ENCODE measurements around the gene VAMP7. TPM values are rescaled to one million over a fixed set of nuclear protein-coding genes. Genes with fewer than 3 reads are reported as not detected.
A peak's percentile ranks its signal among the peaks of the same experiment; 100 is the strongest.

The VAMP7 gene
- total RNA-seq, 2 donors from 2014 or later, result 26.5 to 38.7 TPM

DNA sequence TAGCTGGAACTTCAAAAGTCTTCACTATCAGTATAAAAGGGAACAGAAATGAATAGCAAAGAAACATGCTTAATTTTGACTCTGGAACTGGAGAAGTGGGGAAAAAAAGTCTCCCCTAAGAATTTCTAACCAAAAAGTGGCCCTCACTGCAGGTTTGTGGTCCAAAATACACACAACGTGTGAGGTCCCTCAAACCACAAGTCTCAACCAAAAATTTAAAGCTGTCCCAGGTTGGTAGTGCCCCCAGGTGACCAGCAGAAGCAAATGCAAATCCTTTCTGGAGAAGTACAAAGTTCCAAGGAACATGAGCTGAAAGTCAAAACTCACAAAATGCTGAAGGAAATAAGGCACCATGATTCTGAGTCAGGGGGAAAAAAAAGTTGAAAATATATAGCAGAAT is 23.6 kb upstream of the VAMP7 start:
- TF ChIP-seq, protein P1, sequence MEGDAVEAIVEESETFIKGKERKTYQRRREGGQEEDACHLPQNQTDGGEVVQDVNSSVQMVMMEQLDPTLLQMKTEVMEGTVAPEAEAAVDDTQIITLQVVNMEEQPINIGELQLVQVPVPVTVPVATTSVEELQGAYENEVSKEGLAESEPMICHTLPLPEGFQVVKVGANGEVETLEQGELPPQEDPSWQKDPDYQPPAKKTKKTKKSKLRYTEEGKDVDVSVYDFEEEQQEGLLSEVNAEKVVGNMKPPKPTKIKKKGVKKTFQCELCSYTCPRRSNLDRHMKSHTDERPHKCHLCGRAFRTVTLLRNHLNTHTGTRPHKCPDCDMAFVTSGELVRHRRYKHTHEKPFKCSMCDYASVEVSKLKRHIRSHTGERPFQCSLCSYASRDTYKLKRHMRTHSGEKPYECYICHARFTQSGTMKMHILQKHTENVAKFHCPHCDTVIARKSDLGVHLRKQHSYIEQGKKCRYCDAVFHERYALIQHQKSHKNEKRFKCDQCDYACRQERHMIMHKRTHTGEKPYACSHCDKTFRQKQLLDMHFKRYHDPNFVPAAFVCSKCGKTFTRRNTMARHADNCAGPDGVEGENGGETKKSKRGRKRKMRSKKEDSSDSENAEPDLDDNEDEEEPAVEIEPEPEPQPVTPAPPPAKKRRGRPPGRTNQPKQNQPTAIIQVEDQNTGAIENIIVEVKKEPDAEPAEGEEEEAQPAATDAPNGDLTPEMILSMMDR (conservative IDR thresholded peaks at IDR 0.05), result peak; percentile 61
- Histone ChIP-seq H3K27ac (ENCODE audit: low read depth, low read length) (no peak overlapping the region), H3K27me3 (ENCODE audit: control insufficient read depth, insufficient read depth, low read length, poor library complexity, severe bottlenecking) (no peaks in the 10 kb centered on the region), H3K4me3 (ENCODE audit: low read length) (no peak overlapping the region), H3K9me3 (ENCODE audit: control insufficient read depth, low read length) (peaks cover 14% of the 10 kb centered on the region), H3K36me3 (ENCODE audit: control insufficient read depth, insufficient read depth, low read length) (no peaks in the 10 kb centered on the region), H3K4me1 (ENCODE audit: control insufficient read depth, insufficient read depth, low read length) (no peaks in the 10 kb centered on the region), H3K9ac (ENCODE audit: extremely low read depth, low read length, poor library complexity, severe bottlenecking) (no peak overlapping the region)
- Mint-ChIP-seq H3K4me1 (no peaks in the 10 kb centered on the region), H3K36me3 (ENCODE audit: low read depth) (no peaks in the 10 kb centered on the region), H3K27me3 (ENCODE audit: insufficient read depth) (peaks cover 5% of the 10 kb centered on the region), H3K27ac (no peak overlapping the region), H3K9me3 (peaks cover 33% of the 10 kb centered on the region), H3K4me3 (no peak overlapping the region)
- 16 to 20% methylated on average over 1 of the region's 1 CpG for WGBS, 2 experiments (ENCODE audit: insufficient coverage in 1 of 2, insufficient read length in 1 of 2)
- peak; percentile 51 for DNase-seq

DNA sequence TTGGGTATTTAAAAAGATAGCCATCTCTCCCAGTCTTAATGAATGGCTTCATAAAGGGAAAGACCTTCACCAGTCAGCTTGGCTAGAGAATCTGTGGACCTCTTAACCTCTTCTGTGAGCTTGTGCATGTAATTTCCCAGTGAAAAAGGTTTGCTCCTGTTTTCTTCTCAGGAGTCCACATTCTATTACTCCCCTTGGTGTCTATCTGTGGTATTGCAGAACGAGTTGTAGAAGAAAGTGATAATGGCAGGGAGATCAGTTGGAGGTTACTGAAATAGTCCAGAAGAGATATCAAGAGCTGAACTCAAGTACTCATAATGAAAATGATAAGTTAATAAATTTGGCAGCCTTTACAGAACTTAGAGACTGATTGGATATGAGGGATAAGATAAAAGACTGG is 16.5 kb upstream of the VAMP7 start:
- 0 to 13% methylated on average over 1 of the region's 1 CpG for WGBS, 2 experiments (ENCODE audit: insufficient coverage in 1 of 2, insufficient read length in 1 of 2)

GRCh38 chrX:155865193-155865592 is 16.0 kb upstream of the VAMP7 start:
- Histone ChIP-seq H3K27ac (ENCODE audit: low read depth, low read length) (no peak overlapping the region), H3K9ac (ENCODE audit: extremely low read depth, low read length, poor library complexity, severe bottlenecking) (no peak overlapping the region), H3K4me1 (ENCODE audit: control insufficient read depth, insufficient read depth, low read length) (no peaks in the 10 kb centered on the region), H3K36me3 (ENCODE audit: control insufficient read depth, insufficient read depth, low read length) (no peaks in the 10 kb centered on the region), H3K27me3 (ENCODE audit: control insufficient read depth, insufficient read depth, low read length, poor library complexity, severe bottlenecking) (no peaks in the 10 kb centered on the region), H3K9me3 (ENCODE audit: control insufficient read depth, low read length) (peaks cover 45% of the 10 kb centered on the region), H3K4me3 (ENCODE audit: low read length) (no peak overlapping the region)
- Mint-ChIP-seq H3K36me3 (ENCODE audit: low read depth) (peaks cover 3% of the 10 kb centered on the region), H3K4me3 (no peak overlapping the region), H3K27me3 (ENCODE audit: insufficient read depth) (no peaks in the 10 kb centered on the region), H3K4me1 (no peaks in the 10 kb centered on the region), H3K27ac (no peak overlapping the region), H3K9me3 (peaks cover 63% of the 10 kb centered on the region)
- TF ChIP-seq, protein P1 (conservative IDR thresholded peaks at IDR 0.05), result no peak
- no peak for DNase-seq
- 85 to 100% methylated on average over 3 to 18 of the region's 18 CpGs for WGBS, 2 experiments (ENCODE audit: insufficient coverage in 1 of 2, insufficient read length in 1 of 2)

More for the DNA sequence above, 16.5 kb upstream of the VAMP7 start:
- Histone ChIP-seq H3K9ac (ENCODE audit: extremely low read depth, low read length, poor library complexity, severe bottlenecking) (no peak overlapping the region), H3K36me3 (ENCODE audit: control insufficient read depth, insufficient read depth, low read length) (no peaks in the 10 kb centered on the region), H3K9me3 (ENCODE audit: control insufficient read depth, low read length) (peaks cover 45% of the 10 kb centered on the region), H3K4me1 (ENCODE audit: control insufficient read depth, insufficient read depth, low read length) (no peaks in the 10 kb centered on the region), H3K4me3 (ENCODE audit: low read length) (no peak overlapping the region), H3K27ac (ENCODE audit: low read depth, low read length) (no peak overlapping the region), H3K27me3 (ENCODE audit: control insufficient read depth, insufficient read depth, low read length, poor library complexity, severe bottlenecking) (no peaks in the 10 kb centered on the region)
- H3K4me1 Mint-ChIP-seq, result no peaks in the 10 kb centered on the region
- peaks cover 57% of the 10 kb centered on the region for H3K9me3 Mint-ChIP-seq
- H3K36me3 Mint-ChIP-seq (ENCODE audit: low read depth), result peaks cover 3% of the 10 kb centered on the region
- DNase-seq, result no peak
- no peak overlapping the region for H3K4me3 Mint-ChIP-seq
- H3K27ac Mint-ChIP-seq, result no peak overlapping the region
- no peaks in the 10 kb centered on the region for H3K27me3 Mint-ChIP-seq (ENCODE audit: insufficient read depth)
- TF ChIP-seq, protein P1 (conservative IDR thresholded peaks at IDR 0.05), result peak; percentile 55
